ENCODE data around the gene RBP5. TPM values are rescaled to one million over a fixed set of nuclear protein-coding genes. Genes with fewer than 3 reads are reported as not detected.
"Not testable (repeated sequence)": the region's sequence is repeated elsewhere in the genome, so short reads cannot be mapped to it uniquely, and the experiment has no call there.

The RBP5 gene
- total RNA-seq, 1 donor: not detected

GRCh38 chr12:7112041-7112440 lies 16.6 kb downstream of the RBP5 start:
- H3K4me3 ChIP-seq (ENCODE audit: low read depth, low read length): no peak overlapping the region
- peak; percentile 42 for DNase-seq (ENCODE audit: low read depth)
- TF ChIP-seq CTCF (IDR thresholded peaks at IDR 0.05; ENCODE audit: insufficient read depth, low read length): no peak

- TF ChIP-seq CTCF (IDR thresholded peaks at IDR 0.05; ENCODE audit: insufficient read depth, low read length): no peak
- DNase-seq (ENCODE audit: low read depth): no peak
- H3K4me3 ChIP-seq (ENCODE audit: low read depth, low read length): no peak overlapping the region
Measured at GRCh38 chr12:7110661-7111060, 18.0 kb downstream of the RBP5 start.

GRCh38 chr12:7109572-7109920 lies 19.1 kb downstream of the RBP5 start:
- no peak for TF ChIP-seq CTCF (IDR thresholded peaks at IDR 0.05; ENCODE audit: insufficient read depth, low read length)
- DNase-seq (ENCODE audit: low read depth): no peak
- H3K4me3 ChIP-seq (ENCODE audit: low read depth, low read length): peak overlapping the region; percentile 85

- DNase-seq (ENCODE audit: low read depth): peak; percentile 88
- peak; percentile 99 for TF ChIP-seq CTCF (IDR thresholded peaks at IDR 0.05; ENCODE audit: insufficient read depth, low read length)
- peak within 1 kb of the TSS; percentile 85 for H3K4me3 ChIP-seq (ENCODE audit: low read depth, low read length)
Measured at GRCh38 chr12:7108796-7109571, 19.7 kb downstream of the RBP5 start, which contains the start of gene C1RL. Gene C1RL (minus strand): TSS chr12:7109214. CDS start chr12:7109180, 34 bp downstream.

GRCh38 chr12:7108003-7108795 lies 20.5 kb downstream of the RBP5 start:
- TF ChIP-seq CTCF (IDR thresholded peaks at IDR 0.05; ENCODE audit: insufficient read depth, low read length): no peak
- peak overlapping the region; percentile 85 for H3K4me3 ChIP-seq (ENCODE audit: low read depth, low read length)
- DNase-seq (ENCODE audit: low read depth): peak; percentile 68

GRCh38 chr12:7107636-7108002 lies 21.1 kb downstream of the RBP5 start:
- DNase-seq (ENCODE audit: low read depth): no peak
- peak overlapping the region; percentile 85 for H3K4me3 ChIP-seq (ENCODE audit: low read depth, low read length)
- TF ChIP-seq CTCF (IDR thresholded peaks at IDR 0.05; ENCODE audit: insufficient read depth, low read length): no peak

- H3K4me3 ChIP-seq (ENCODE audit: low read depth, low read length): peak overlapping the region; percentile 23
- not testable (repeated sequence) for DNase-seq (ENCODE audit: low read depth)
Measured at GRCh38 chr12:7107181-7107580, 21.5 kb downstream of the RBP5 start.
